DMS79 (cell line): ENCODE results near the gene PFN4.

Source experiments
- DNase-seq: peaks from one replicate; lab custom pipeline; 2025; lab: John Stamatoyannopoulos, UW

Gene PFN4

DNA sequence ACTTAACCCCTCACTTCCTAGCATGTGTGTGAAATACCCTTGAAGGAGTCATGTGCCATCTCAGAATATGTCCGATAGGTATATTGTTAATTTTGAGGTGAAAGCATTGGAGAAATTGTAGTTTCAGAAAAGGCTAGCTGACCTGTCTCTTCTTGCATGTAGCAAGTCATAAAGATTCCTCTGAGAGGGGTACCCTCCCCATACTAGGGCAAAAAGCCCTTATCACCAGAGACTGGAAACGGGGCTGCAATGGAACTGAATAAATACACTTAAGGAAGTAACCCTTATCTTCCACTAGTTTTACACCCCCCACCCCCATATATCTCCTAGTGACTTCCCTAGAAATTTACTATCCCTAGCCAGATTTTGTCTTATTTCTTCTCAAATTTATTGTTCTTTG, 45.3 kb downstream of the PFN4 start:
- DNase-seq, result no peak

GRCh38 chr2:24077535-24077877, 45.6 kb downstream of the PFN4 start:
- no peak for DNase-seq

DNA sequence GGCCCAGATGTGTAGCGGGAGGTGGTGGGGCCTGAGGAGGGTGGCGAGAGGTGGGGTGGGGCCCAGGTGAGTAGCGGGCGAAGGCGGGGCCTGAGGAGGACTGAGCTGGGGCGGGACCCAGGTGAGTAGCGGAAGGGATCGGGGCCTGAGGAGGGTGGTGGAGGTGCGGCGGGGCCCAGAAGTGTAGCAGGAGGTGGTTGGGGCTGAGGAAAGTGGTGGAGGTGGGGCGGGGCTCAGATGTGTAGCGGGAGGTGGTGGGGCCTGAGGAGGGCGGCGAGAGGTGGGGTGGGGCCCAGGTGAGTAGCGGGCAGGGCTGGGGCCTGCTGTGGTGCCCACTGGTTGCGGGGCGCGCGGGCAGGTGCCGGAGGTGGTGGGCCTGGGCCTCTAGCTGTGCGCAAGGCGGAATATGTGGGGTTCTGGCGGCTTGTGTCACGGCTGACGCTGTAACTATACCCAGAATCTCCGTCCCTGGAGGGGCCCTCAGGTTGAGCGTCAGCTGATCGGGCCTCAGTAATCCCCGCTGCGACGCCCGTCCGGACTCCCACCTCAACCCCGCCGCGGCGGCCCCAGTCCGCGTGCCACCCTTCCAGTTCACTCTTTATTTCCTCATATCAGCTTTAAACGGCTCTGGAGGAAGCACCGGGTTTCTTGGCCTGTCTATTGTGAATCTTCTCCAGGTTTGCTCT, 46.1 kb downstream of the PFN4 start:
- DNase-seq, result no peak

DNA sequence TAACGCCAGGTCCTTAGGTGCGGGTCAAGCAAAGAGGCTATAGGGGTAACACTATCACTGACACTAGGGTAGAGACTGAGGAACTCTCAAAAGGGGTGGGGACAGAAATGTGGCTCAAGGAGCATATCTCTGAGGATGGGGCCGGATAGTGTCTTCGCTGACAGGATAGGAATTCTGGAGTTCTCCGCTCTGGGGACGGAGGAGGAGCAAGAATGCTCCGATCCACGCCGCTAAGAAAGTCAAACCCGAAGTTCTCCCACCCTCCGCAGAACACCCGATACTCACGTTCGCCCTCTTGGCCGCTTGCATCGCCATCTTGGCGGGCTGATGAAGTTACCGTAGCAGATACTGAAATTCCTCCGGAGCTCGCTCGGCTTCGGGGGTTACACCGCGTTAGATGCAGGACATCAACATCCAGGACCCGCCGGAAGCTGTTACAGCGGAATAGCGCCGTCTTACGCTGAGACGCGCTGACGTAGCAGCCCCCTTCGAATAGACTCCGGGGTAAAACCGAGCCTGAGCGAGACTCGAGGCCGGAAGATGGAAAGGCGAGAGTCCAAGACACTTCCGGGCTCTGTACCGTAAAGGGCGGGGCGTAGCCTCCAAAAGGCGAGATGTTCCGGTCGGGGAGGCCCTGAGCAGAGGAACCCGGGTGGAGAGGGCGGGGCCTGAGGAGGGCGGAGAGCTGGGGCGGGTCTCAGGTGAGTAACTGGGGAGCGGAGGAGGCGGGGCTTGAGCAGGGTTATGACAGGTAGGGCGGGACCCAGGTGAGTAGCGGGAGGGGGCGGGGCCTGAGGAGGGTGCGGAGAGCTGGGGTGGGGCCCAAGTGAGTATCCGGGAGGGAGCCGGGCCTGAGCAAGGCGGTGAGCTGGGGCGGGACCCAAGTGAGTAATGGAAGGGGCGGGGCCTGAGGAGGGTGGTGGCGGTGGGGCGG, 47.0 kb downstream of the PFN4 start, which contains the start of gene SF3B6:
SF3B6 (minus strand) TSS at position 412 of the 934 bp plus-strand sequence; CDS start at position 315, 97 bp downstream.
- DNase-seq, result peak; percentile 100

GRCh38 chr2:24075259-24075658, 47.9 kb downstream of the PFN4 start:
- DNase-seq, result no peak

GRCh38 chr2:24073816-24074215, 49.3 kb downstream of the PFN4 start:
- no peak for DNase-seq

DNA sequence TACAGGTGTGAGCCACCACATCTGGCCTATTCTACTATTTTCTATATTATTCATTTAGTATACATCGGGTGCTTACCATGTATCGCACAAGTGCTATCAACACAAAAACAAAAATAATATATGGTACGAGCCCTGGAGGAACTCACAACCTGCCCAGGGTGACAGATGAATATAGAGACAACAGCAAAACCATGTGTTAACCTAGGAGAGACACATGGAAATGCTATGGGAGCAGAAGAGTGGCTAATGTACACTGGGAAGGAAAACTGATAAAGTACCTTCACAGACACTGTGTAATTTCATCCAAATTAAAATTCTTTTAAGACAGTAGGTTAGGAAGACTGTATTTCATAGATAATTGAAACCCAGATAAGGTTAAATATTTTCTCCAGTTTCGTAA, 50.9 kb downstream of the PFN4 start:
- no peak for DNase-seq

- DNase-seq, result no peak
Measured at GRCh38 chr2:24065341-24065740, 57.8 kb downstream of the PFN4 start.
